Measurements from ENCODE around the gene KCNIP4.

The KCNIP4 gene

DNA sequence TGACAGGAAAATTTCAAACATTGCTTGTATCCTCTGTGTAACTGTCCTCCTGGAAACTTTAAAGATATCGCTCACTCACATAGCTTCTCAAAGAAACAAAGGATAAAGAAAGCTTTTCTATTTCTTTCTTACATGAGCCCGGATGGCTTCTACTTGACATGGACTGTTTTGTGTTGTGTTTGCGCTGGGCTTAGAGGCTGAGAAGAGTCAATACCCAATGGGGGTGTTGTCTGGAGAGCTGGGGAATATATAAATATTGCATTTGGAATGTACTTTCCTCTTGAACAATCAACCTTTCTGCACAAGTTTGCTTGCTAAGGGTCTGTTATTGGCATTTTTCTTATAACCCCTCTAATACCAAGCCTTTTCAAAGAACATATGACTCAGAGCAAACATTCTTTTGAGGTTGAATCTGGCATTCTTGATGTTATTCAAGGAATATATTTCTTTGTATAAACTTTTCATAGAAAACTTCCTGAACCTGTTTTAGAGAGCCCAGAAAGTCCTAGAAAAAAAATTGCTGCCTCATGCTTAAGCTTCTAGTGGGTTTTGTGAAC, 916.4 kb downstream of the KCNIP4 start:
- TF ChIP-seq, protein P1, sequence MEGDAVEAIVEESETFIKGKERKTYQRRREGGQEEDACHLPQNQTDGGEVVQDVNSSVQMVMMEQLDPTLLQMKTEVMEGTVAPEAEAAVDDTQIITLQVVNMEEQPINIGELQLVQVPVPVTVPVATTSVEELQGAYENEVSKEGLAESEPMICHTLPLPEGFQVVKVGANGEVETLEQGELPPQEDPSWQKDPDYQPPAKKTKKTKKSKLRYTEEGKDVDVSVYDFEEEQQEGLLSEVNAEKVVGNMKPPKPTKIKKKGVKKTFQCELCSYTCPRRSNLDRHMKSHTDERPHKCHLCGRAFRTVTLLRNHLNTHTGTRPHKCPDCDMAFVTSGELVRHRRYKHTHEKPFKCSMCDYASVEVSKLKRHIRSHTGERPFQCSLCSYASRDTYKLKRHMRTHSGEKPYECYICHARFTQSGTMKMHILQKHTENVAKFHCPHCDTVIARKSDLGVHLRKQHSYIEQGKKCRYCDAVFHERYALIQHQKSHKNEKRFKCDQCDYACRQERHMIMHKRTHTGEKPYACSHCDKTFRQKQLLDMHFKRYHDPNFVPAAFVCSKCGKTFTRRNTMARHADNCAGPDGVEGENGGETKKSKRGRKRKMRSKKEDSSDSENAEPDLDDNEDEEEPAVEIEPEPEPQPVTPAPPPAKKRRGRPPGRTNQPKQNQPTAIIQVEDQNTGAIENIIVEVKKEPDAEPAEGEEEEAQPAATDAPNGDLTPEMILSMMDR (IDR thresholded peaks at IDR 0.05; ENCODE audit: insufficient read depth, low read length), result no peak
- DNase-seq (ENCODE audit: low read depth in 1 of 2, low spot score in 1 of 2), result no peak
- no peak overlapping the region for H3K4me3 ChIP-seq (replicated peaks; ENCODE audit: insufficient read depth, low read length)
- no peaks in the 10 kb centered on the region for H3K27me3 ChIP-seq (ENCODE audit: insufficient read depth, poor library complexity, severe bottlenecking)
- no peak overlapping the region for H3K27ac ChIP-seq (replicated peaks)

DNA sequence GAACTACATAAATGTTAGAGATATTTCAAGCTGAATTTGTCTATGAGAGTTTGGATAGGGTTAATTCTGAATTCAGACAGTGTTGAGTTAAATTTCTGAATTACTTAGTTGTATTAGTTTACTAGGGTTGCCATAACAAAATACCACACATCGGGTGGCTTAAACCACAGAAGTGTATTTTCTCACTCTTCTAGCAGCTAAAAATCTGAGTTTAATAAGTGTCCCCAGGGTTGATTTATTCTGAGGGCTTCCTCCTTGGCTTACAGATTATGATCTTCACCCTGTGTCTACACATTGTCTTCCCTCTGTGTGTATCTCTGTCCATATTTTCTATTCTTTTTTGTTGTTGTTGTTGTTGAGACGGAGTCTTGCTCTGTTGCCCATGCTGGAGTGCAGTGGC, 929.8 kb downstream of the KCNIP4 start:
- no peak for DNase-seq (ENCODE audit: low read depth in 1 of 2, low spot score in 1 of 2)
- Histone ChIP-seq H3K27me3 (ENCODE audit: insufficient read depth, poor library complexity, severe bottlenecking) (no peaks in the 10 kb centered on the region), H3K27ac (replicated peaks) (no peak overlapping the region), H3K4me3 (replicated peaks; ENCODE audit: insufficient read depth, low read length) (no peak overlapping the region)
- TF ChIP-seq, protein P2, sequence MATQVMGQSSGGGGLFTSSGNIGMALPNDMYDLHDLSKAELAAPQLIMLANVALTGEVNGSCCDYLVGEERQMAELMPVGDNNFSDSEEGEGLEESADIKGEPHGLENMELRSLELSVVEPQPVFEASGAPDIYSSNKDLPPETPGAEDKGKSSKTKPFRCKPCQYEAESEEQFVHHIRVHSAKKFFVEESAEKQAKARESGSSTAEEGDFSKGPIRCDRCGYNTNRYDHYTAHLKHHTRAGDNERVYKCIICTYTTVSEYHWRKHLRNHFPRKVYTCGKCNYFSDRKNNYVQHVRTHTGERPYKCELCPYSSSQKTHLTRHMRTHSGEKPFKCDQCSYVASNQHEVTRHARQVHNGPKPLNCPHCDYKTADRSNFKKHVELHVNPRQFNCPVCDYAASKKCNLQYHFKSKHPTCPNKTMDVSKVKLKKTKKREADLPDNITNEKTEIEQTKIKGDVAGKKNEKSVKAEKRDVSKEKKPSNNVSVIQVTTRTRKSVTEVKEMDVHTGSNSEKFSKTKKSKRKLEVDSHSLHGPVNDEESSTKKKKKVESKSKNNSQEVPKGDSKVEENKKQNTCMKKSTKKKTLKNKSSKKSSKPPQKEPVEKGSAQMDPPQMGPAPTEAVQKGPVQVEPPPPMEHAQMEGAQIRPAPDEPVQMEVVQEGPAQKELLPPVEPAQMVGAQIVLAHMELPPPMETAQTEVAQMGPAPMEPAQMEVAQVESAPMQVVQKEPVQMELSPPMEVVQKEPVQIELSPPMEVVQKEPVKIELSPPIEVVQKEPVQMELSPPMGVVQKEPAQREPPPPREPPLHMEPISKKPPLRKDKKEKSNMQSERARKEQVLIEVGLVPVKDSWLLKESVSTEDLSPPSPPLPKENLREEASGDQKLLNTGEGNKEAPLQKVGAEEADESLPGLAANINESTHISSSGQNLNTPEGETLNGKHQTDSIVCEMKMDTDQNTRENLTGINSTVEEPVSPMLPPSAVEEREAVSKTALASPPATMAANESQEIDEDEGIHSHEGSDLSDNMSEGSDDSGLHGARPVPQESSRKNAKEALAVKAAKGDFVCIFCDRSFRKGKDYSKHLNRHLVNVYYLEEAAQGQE (IDR thresholded peaks at IDR 0.05; ENCODE audit: insufficient replicate concordance, low read depth), result no peak
- TF ChIP-seq, protein P1 (IDR thresholded peaks at IDR 0.05; ENCODE audit: insufficient read depth, low read length), result no peak
- TF ChIP-seq POLR2AphosphoS5 (IDR thresholded peaks at IDR 0.05; ENCODE audit: low read depth) (no peak), SPI1 (IDR thresholded peaks at IDR 0.05; ENCODE audit: borderline replicate concordance, low read depth) (no peak), GABPA (IDR thresholded peaks at IDR 0.05; ENCODE audit: low read depth) (no peak)

DNA sequence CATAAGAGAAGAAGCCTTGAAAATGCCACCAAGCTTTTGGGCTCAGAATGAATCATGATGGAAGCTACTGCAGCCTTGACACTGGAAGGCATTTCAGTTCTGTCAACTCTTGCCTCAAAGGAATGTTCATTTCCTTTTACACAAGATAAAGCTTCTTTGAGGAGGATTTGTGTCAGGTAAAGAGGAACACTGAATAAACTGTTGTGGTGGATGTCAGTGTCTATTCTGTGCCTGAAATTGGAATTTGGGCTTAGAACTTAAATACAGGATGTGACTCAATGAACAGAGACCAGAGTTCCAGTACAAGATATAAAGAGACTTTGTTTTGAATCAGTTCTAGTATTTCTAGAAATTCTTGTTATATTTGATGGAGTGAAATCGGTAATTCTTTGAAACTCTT, 935.1 kb downstream of the KCNIP4 start:
- TF ChIP-seq, protein P1 (IDR thresholded peaks at IDR 0.05; ENCODE audit: insufficient read depth, low read length), result no peak
- TF ChIP-seq GABPA (IDR thresholded peaks at IDR 0.05; ENCODE audit: low read depth) (no peak), SPI1 (IDR thresholded peaks at IDR 0.05; ENCODE audit: borderline replicate concordance, low read depth) (no peak), POLR2AphosphoS5 (IDR thresholded peaks at IDR 0.05; ENCODE audit: low read depth) (no peak)
- TF ChIP-seq, protein P2 (IDR thresholded peaks at IDR 0.05; ENCODE audit: insufficient replicate concordance, low read depth), result no peak
- Histone ChIP-seq H3K4me3 (replicated peaks; ENCODE audit: insufficient read depth, low read length) (no peak overlapping the region), H3K27ac (replicated peaks) (no peak overlapping the region), H3K27me3 (ENCODE audit: insufficient read depth, poor library complexity, severe bottlenecking) (no peaks in the 10 kb centered on the region)
- no peak for DNase-seq (ENCODE audit: low read depth in 1 of 2, low spot score in 1 of 2)

DNA sequence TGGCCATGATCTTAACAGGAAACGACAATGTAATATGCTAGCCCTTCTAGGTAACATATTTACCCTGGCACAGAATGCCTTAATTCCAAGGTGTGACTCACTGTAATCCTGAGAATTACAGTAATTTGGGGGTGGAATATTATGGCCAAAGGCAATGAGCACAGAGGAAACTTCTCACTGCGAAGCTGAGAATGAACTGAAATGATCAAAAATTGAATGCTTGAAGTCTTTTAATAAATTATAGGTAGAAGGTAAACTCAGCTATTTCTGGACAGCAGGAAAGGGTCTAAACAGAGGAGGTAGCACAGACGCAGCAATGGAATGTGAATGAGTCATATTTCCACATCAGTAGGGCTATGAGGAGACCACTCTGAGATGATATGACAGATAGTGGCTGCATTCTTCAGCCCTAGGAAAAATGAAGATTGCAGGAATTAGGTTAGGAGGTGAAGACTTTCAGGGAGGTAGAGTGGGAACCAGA, 935.7 kb downstream of the KCNIP4 start:
- DNase-seq (ENCODE audit: low read depth in 1 of 2, low spot score in 1 of 2), result no peak
- Histone ChIP-seq H3K4me3 (replicated peaks; ENCODE audit: insufficient read depth, low read length) (no peak overlapping the region), H3K27me3 (ENCODE audit: insufficient read depth, poor library complexity, severe bottlenecking) (no peaks in the 10 kb centered on the region), H3K27ac (replicated peaks) (no peak overlapping the region)
- no peak for TF ChIP-seq GABPA (IDR thresholded peaks at IDR 0.05; ENCODE audit: low read depth)
- TF ChIP-seq SPI1 (IDR thresholded peaks at IDR 0.05; ENCODE audit: borderline replicate concordance, low read depth), result no peak
- no peak for TF ChIP-seq POLR2AphosphoS5 (IDR thresholded peaks at IDR 0.05; ENCODE audit: low read depth)
- TF ChIP-seq, protein P1 (IDR thresholded peaks at IDR 0.05; ENCODE audit: insufficient read depth, low read length), result no peak
- TF ChIP-seq, protein P2 (IDR thresholded peaks at IDR 0.05; ENCODE audit: insufficient replicate concordance, low read depth), result no peak

Data from HL-60 (cell line).